ENCODE results near the gene AP4B1. TPM values are rescaled to one million over a fixed set of nuclear protein-coding genes. Genes with fewer than 3 reads are reported as not detected.
"Not testable (repeated sequence)": the region's sequence is repeated elsewhere in the genome, so short reads cannot be mapped to it uniquely, and the experiment has no call there.

The AP4B1 gene
- polyA plus RNA-seq, 1 donor from 2014 or later, result 178 TPM

DNA sequence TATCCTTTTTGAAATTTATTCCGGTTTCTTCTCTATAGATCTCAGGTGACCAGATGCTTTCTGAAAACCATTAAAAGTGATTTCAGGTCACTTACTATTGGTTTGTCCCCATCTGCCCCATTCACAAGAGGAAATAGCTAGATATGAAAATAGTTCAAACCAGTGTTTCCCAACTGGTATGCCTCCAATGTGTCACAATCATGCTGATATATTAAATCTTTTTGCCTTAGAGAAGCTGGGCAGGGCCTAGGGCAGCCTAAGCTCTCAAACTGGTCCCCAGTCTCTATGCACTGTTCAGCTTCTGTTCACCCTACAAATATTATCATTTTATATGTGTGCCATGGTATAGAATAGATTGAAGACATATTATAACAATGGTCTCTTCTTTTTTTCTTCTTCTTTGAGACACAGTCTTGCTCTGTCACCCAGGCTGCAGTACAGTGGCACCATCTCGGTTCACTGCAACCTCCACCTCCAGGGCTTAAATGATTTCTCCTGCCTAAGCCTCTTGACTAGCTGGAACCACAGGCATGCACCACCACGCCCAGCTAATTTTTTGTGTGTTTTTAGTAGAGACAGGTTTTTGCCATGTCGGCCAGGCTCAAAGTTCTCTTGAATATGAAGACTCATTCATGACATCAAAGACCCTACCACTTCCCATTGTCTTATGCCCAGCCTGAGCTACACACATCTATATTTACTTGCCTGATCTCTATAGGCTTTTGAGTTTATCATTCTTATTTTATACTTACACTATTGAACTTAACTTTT, 48.8 kb downstream of the AP4B1 start:
- Histone ChIP-seq H3K4me3 (ENCODE audit: low read length) (no peak overlapping the region), H3K9me2 (ENCODE audit: insufficient read depth, low read length) (no peaks in the 10 kb centered on the region), H3K27ac (ENCODE audit: low read length) (no peak overlapping the region), H2AFZ (ENCODE audit: low read depth, low read length) (no peak overlapping the region), H3K4me2 (ENCODE audit: low read length) (no peak overlapping the region), H3K36me3 (ENCODE audit: insufficient read depth, low read length) (no peaks in the 10 kb centered on the region), H3K9ac (ENCODE audit: low read length) (no peak overlapping the region), H3K27me3 (ENCODE audit: insufficient read depth, low read depth, low read length) (no peaks in the 10 kb centered on the region), H3K79me2 (replicated peaks; ENCODE audit: insufficient read depth, low read length) (no peaks in the 10 kb centered on the region), H3F3A (ENCODE audit: insufficient read depth, low read length, poor library complexity, severe bottlenecking) (no peaks in the 10 kb centered on the region), H3K9me3 (ENCODE audit: low read length) (no peaks in the 10 kb centered on the region), H4K20me1 (ENCODE audit: insufficient read depth) (no peaks in the 10 kb centered on the region)
- TF ChIP-seq EZH2 (IDR thresholded peaks at IDR 0.05; ENCODE audit: borderline replicate concordance, insufficient read depth, low read length, poor library complexity, severe bottlenecking) (no peak), SMC3 (conservative IDR thresholded peaks at IDR 0.05; ENCODE audit: poor library complexity) (no peak), EP300 (conservative IDR thresholded peaks at IDR 0.05; ENCODE audit: poor library complexity, severe bottlenecking) (no peak), RAD21 (conservative IDR thresholded peaks at IDR 0.05) (no peak), POLR2AphosphoS5 (IDR thresholded peaks at IDR 0.05) (no peak), TAF1 (IDR thresholded peaks at IDR 0.05; ENCODE audit: low read depth) (no peak), MXI1 (conservative IDR thresholded peaks at IDR 0.05; ENCODE audit: poor library complexity, severe bottlenecking) (no peak)
- TF ChIP-seq, protein P1, sequence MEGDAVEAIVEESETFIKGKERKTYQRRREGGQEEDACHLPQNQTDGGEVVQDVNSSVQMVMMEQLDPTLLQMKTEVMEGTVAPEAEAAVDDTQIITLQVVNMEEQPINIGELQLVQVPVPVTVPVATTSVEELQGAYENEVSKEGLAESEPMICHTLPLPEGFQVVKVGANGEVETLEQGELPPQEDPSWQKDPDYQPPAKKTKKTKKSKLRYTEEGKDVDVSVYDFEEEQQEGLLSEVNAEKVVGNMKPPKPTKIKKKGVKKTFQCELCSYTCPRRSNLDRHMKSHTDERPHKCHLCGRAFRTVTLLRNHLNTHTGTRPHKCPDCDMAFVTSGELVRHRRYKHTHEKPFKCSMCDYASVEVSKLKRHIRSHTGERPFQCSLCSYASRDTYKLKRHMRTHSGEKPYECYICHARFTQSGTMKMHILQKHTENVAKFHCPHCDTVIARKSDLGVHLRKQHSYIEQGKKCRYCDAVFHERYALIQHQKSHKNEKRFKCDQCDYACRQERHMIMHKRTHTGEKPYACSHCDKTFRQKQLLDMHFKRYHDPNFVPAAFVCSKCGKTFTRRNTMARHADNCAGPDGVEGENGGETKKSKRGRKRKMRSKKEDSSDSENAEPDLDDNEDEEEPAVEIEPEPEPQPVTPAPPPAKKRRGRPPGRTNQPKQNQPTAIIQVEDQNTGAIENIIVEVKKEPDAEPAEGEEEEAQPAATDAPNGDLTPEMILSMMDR (IDR thresholded peaks at IDR 0.05; ENCODE audit: poor library complexity, severe bottlenecking), result no peak
- TF ChIP-seq, protein P2, sequence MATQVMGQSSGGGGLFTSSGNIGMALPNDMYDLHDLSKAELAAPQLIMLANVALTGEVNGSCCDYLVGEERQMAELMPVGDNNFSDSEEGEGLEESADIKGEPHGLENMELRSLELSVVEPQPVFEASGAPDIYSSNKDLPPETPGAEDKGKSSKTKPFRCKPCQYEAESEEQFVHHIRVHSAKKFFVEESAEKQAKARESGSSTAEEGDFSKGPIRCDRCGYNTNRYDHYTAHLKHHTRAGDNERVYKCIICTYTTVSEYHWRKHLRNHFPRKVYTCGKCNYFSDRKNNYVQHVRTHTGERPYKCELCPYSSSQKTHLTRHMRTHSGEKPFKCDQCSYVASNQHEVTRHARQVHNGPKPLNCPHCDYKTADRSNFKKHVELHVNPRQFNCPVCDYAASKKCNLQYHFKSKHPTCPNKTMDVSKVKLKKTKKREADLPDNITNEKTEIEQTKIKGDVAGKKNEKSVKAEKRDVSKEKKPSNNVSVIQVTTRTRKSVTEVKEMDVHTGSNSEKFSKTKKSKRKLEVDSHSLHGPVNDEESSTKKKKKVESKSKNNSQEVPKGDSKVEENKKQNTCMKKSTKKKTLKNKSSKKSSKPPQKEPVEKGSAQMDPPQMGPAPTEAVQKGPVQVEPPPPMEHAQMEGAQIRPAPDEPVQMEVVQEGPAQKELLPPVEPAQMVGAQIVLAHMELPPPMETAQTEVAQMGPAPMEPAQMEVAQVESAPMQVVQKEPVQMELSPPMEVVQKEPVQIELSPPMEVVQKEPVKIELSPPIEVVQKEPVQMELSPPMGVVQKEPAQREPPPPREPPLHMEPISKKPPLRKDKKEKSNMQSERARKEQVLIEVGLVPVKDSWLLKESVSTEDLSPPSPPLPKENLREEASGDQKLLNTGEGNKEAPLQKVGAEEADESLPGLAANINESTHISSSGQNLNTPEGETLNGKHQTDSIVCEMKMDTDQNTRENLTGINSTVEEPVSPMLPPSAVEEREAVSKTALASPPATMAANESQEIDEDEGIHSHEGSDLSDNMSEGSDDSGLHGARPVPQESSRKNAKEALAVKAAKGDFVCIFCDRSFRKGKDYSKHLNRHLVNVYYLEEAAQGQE (IDR thresholded peaks at IDR 0.05; ENCODE audit: borderline replicate concordance), result no peak

DNA sequence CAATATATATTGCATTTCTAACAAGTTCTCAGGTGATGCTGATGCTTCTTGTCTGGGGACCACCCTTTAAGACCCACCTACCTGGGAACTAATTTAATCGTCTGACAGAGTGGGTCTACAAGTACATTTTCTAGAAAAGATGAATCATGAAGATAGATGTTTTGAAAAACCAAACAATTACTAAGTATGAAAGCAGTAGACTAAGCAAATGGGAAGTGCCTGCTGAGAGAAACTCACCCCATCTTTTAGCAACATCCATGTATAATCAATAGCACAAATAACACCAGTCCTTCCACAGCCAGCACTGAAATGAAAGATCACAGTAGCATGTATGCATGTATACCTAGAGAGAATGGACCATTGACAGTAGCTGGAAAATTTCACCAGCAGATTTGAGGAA, 50.4 kb downstream of the AP4B1 start:
- H3K4me3 ChIP-seq (ENCODE audit: low read length), result no peak overlapping the region
- H3F3A ChIP-seq (ENCODE audit: insufficient read depth, low read length, poor library complexity, severe bottlenecking), result no peaks in the 10 kb centered on the region
- no peaks in the 10 kb centered on the region for H3K27me3 ChIP-seq (ENCODE audit: insufficient read depth, low read depth, low read length)
- H3K9me3 ChIP-seq (ENCODE audit: low read length), result no peaks in the 10 kb centered on the region
- no peaks in the 10 kb centered on the region for H3K79me2 ChIP-seq (replicated peaks; ENCODE audit: insufficient read depth, low read length)
- H3K9me2 ChIP-seq (ENCODE audit: insufficient read depth, low read length), result no peaks in the 10 kb centered on the region
- no peak for TF ChIP-seq SMC3 (conservative IDR thresholded peaks at IDR 0.05; ENCODE audit: poor library complexity)
- no peak for TF ChIP-seq EZH2 (IDR thresholded peaks at IDR 0.05; ENCODE audit: borderline replicate concordance, insufficient read depth, low read length, poor library complexity, severe bottlenecking)
- no peak for TF ChIP-seq TAF1 (IDR thresholded peaks at IDR 0.05; ENCODE audit: low read depth)
- no peak for TF ChIP-seq MXI1 (conservative IDR thresholded peaks at IDR 0.05; ENCODE audit: poor library complexity, severe bottlenecking)
- TF ChIP-seq, protein P1 (IDR thresholded peaks at IDR 0.05; ENCODE audit: poor library complexity, severe bottlenecking), result no peak
- TF ChIP-seq, protein P2 (IDR thresholded peaks at IDR 0.05; ENCODE audit: borderline replicate concordance), result no peak
- no peak for TF ChIP-seq POLR2AphosphoS5 (IDR thresholded peaks at IDR 0.05)
- no peak for TF ChIP-seq RAD21 (conservative IDR thresholded peaks at IDR 0.05)
- no peak for TF ChIP-seq EP300 (conservative IDR thresholded peaks at IDR 0.05; ENCODE audit: poor library complexity, severe bottlenecking)
- H4K20me1 ChIP-seq (ENCODE audit: insufficient read depth), result no peaks in the 10 kb centered on the region
- H3K9ac ChIP-seq (ENCODE audit: low read length), result no peak overlapping the region
- no peaks in the 10 kb centered on the region for H3K36me3 ChIP-seq (ENCODE audit: insufficient read depth, low read length)
- no peak overlapping the region for H2AFZ ChIP-seq (ENCODE audit: low read depth, low read length)
- no peak overlapping the region for H3K27ac ChIP-seq (ENCODE audit: low read length)
- H3K4me2 ChIP-seq (ENCODE audit: low read length), result no peak overlapping the region

DNA sequence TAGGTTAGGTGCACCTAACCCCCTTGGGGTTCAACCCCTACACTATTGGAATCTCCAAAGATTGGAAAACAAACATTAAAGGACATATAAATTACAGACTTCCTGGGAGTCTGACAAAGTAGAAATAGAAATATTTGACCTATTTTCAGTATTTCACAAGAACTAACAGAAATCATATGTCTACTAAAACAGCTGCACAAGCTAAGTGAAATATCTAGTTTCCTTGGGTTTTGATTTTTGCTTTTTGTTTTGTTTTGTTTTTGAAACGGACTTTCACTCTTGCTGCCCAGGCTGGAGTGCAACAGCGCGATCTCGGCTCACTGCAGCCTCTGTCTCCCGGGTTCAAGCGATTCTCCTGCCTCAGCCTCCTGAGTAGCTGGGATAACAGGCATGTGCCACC, 51.9 kb downstream of the AP4B1 start:
- H4K20me1 ChIP-seq (ENCODE audit: insufficient read depth); H3K4me3 ChIP-seq (ENCODE audit: low read length); H3K4me2 ChIP-seq (ENCODE audit: low read length); H3K79me2 ChIP-seq (replicated peaks; ENCODE audit: insufficient read depth, low read length); H3F3A ChIP-seq (ENCODE audit: insufficient read depth, low read length, poor library complexity, severe bottlenecking); H2AFZ ChIP-seq (ENCODE audit: low read depth, low read length); H3K9ac ChIP-seq (ENCODE audit: low read length); H3K9me2 ChIP-seq (ENCODE audit: insufficient read depth, low read length); H3K36me3 ChIP-seq (ENCODE audit: insufficient read depth, low read length); H3K27me3 ChIP-seq (ENCODE audit: insufficient read depth, low read depth, low read length); H3K27ac ChIP-seq (ENCODE audit: low read length); H3K9me3 ChIP-seq (ENCODE audit: low read length): not testable (repeated sequence)

Measured in neural cell (in vitro differentiated cells).